NCI-H69 (cell line): Measurements from ENCODE around the gene BBLN.
"Not testable (repeated sequence)": the region's sequence is repeated elsewhere in the genome, so short reads cannot be mapped to it uniquely, and the experiment has no call there.

ENCODE experiments used
- DNase-seq: peaks from one replicate; lab custom pipeline; 2025; lab: John Stamatoyannopoulos, UW

Gene BBLN, protein sequence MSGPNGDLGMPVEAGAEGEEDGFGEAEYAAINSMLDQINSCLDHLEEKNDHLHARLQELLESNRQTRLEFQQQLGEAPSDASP

DNA sequence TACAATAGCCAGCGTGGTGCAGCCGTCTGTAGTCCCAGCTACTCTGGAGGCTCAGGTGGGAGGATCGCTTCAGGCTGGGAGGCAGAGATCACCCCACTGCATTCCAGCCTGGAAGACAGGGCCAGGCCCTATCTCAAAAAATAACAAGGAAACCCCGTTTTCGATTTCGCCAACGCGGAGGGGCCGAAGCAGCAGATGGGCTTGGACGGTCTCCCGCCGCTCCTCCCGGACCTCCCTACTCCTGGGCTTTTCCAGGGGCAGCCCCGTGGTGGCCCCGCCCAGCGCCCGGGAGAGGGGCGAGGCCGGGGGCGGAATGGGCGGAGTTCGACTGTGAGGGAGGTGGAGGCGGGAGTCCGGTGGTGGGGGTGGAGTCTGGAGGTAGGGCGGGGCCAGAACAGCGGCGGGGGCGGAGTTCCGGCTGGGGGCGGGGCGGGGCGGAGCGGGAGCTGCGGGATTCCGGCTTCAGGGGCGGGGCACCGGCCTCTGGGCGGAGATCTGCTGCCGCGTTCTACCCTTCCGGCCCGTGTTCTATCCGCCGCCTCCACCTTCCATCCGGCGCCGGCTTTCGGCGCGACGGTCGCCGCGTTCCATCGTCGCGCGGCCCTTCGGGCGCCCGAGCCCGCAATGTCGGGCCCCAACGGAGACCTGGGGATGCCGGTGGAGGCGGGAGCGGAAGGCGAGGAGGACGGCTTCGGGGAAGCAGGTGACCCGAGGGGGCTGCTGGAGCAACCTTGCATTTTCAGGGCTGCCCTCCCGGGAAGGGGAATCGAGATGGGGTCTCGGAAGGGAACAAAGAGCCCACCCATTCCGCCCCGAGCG is at the start of gene BBLN:
Gene BBLN, plus strand, starts transcription at position 482 of the 819 bp plus-strand sequence. Its CDS starts 143 bp downstream, at position 625.
- DNase-seq, result peak; percentile 97

DNA sequence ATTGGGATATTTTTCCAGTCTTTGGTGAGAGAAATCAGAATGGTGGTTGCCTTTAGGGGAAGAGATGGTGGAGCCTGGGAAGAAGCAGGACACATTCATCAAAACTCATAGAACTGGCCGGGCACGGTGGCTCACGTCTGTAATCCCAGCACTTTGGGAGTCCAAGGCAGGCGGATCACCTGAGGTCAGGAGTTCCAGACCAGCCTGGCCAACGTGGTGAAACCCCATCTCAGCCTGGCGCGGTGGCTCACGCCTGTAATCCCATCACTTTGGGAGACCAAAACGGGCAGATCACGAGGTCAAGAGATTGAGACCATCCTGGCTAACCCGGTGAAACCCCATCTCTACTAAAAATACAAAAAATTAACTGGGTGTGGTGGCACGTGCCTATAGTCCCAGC is 48.3 kb upstream of the BBLN start:
- not testable (repeated sequence) for DNase-seq

DNA sequence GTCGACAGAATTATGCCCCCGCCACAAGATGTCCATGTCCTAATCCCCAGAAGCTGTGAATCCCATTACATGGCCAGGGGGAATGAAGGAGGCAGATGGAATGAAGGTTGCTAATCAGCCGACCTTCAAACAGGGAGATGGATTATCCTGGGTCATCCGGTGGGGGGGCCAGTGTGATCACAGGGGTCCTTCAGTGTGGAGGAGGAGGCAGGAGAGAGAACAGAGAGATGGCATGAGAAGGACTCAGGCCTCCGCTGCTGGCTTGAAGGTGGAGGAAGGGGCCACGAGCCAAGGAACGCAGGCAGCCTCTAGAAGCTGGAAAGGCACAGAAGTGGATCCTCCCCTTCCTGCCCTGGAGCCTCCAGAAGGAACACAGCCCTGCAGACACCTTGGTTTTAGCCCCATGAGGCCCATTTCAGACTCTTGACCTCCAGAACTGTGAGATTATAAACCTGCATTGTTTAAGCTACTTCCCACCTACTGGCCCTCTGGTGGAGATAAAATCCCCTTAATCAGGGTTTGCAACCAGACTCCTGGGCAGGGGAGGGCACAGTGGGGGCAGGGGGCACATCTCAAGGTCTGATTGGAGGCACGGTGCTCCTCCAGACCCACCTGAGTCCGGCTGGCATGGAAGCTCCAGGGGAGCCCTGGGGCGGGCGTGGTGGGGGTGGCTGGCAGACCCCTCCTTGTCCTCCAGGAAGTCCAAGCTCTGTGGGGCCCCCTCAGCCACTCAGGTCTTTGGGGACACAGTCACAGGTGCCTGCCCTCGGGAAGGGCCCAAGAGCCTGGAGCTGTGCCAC is 46.3 kb upstream of the BBLN start:
- no peak for DNase-seq

DNA sequence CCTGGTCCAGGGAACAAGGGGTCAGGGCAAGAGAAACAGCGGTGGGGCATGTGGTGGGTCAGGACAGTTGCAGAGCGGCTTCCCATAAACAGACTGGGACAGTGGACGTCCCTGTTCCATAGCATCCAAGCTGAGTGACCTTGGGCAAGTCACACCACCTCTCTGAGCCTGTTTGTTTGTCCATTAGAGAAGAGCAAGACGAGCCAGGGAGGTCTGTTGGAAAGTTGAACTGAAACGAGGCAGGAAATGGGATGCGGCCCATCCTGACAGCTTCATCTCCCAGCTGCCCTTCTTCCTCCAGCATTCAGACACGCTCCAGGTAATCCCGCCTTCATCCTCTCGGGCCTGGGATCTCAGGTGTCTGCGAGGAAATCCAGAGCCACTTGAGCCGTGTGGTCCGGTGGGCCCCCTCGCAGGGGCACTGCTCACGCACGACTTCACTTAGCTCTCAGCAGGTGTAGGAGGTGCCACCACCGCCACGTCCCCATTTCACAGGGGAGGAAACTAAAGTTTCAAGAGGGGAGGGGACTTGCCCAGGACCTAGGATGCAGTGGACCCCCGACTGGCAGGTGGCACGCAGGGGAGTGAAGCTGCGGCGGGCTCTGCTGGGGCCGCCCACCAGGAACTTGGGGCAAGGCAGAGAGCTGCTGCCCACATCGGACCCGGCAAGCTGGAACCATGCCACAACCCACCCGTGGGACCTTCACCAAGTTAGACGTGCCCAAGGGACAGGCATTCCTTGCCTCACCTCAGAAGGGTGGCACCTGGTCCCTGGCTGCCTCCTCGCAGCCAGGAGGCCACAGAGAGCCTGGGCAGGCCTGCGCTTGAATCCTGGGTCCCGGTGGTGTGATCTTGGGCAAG is 45.5 kb upstream of the BBLN start:
- no peak for DNase-seq

DNA sequence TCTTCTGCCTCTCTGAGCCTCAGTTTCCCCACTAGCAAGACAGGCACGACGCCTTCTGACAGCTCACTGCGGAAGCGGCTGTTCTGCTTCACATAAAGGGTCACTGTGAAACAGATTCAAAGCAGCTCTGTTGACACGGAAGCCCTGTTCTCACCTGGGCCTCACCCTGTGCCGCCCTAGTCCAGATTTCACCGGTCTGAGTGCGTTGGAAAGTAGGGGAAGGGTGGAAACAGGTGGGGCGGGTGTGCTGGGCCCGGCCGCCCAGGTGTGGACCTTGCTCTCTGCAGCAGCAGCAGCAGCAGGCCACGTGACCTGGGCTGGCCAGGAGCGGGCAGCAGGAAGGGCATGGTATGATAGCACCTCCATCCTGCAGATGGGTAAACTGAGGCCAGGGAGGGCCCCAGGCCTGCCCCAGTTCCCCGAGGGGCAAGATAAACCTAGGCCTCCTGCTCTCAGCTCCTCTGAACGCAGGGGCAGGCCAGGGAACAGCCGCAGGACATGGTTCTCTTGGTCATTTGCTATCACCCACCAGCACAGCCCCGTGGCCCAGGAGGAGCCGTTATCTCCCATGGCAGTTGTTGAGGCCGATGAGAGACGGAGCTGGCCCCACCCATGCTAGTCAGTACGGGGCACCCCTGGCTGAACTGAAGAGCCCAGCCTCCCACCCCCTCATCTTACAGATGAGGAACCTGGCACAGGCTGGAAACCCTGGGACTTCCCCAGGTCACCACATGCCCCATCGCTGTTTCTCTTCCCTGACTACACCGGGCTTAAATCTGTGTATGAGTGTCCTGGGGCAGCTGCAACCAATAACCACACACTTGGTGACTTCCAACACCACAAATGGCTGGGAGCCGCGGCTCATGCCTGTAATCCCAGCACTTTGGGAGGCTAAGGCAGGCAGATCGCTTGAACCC is 44.6 kb upstream of the BBLN start:
- no peak for DNase-seq

DNA sequence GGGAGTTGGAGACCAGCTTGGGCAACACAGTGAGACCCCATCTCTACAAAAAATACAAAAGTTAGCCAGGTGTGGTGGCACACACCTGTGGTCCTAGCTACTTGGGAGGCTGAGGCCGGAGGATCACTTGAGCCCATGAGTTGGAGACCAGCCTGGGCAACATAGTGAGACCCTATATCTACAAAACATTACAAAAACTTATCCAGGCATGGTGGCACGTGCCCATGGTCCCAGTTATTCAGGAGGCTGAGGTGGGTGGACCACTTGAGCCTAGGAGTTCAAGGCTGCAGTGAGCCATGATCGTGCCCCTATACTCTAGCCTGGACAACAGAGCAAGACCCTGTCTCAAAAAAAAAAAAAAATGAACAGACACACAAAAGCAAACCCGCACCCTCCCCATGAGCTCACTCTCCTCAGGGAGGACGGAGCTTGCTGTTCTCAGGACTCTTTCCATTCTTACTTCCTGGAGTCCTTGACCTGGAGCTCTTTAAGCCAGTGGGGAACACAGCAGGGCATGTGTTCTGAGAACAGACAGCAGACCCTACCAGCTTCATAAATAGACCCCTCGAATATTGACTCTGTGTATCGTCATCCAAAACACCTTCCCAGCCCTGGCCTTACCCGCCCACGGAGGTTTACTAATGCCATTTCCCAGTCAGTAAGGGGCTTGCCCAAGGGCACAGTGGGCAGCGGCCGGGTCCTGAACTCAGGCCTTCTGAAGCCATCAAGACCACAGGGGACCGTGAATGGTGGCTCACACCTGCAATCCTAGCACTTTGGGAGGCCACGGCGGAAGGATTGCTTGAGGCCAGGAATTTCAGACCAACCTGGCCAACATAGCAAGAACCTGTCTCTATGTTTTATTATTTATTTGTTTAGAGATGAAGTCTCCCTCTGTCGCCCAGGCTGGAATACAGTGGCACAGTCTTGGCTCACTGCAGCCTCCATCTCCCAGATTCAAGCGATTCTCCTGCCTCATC is 43.7 kb upstream of the BBLN start:
- no peak for DNase-seq

DNA sequence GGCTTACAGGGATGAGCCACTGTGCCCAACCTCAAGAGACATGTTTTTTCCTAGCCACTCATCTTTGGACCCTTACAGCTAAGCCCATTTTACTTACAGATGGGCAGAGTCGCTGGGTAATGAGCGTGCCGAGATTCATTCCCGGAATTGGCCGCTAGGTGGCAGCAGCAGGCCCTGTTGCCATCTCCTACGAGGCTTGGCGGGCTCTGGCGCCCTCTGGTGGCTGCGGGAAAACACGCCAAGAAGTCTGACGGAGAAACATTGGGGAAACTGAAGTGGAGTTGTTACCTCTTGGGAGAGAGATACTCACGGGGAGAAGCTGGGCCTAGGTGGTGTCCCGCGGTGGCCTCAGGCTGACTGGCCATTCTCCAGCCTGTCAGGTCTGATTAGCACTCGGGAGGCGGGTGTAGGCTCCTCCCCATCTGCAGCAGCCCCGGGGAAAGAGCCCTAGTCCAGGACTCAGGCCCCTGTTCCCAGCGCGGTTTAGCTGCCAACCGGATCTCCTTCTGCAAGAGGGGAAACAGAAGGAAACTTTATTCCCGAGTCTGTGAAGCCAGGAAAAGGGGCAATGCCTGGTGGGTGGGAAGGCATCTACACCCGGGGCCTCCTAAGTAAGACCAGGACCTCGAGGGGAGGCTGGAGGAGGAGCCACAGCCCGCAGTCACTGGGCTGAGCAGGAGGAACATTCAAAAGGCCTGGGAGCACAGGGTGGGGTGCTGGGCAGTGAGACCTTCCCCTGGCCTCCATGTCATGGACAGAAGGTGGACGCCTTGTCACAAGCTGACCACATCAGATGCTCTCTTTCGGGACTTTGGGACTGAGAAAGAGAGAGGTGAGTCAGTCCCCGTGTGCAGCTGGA is 42.2 kb upstream of the BBLN start:
- DNase-seq, result peak; percentile 87

DNA sequence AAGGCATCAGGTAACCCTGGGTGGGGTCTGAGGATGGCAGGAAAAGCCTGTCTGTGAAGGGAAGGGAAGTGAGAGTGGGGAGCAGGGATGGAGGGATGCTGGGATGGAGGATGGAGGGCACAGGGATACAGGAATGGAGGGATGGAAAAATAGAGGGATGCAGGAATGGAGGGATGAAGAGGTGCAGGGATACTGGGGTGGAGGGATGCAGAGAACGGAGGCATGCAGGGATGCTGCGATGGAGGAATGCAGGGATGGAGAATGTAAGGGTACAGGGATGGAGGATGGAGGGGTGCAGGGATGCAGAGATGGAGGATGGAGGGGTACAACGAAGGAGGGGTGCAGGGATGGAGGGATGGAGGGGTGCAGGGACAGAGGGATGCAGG is 41.6 kb upstream of the BBLN start:
- DNase-seq, result no peak

DNA sequence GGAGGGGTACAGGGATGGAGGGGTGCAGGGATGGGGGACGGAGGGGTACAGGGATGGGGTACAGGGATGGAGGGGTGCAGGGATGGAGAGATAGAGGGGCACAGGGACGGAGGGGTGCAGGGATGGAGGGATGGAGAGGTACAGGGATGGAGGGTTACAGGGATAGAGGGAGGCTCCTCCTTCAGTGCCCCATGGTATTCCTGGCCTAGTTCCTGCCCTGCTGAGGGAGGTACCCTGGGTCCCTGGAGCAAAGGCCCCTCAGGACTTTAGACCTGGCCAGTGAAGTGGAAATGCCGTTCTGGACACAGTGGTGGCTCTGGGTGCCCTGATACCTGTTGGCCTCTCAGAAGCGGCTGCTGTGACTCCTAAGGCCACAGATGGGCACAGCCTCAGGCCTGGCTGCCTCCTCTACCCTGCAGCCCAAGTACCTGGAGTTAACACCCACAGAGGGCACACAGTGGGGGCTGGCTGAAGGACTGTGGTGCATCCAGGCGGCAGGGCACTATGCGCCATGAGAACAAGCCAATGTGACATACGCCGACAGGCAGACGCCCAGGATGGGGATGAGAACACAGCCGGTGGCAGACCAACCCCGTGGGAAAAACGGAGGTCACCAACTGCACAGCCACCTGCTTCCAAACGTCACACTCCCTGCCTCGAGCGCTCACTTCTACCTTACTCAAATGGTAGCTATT is 40.9 kb upstream of the BBLN start:
- no peak for DNase-seq

DNA sequence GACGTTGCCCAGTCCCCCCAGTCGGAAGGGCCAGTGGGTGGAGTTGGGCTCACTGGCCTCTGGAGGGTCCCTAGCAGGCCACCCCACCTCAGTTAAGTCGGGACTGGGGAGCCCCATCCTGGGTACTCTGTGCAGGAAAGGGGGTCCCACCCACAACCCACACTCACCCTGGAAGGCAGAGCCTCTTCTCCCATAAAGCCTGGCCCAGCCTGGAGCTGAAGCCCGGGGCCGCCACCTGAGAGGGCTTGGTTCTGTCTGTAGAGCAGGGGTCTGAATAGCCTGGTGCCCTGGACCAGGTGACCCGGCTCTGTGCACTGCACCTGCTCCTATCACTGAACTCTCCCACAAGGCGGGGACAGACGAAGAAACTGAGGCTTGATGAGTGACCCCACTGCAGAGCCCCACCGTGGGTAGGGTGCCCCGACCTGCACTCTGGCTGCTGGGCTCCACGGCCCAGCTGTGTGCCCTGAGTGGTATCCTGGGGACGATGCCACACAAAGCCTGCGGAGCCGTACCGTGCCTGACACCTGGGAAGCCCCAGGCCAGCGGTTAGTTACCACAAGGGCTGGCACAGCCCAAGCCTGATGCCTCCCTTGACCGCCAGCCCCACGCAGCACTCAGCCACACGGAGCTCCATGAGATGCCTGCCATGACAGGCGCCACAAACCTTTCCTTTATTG is 39.9 kb upstream of the BBLN start:
- DNase-seq, result no peak

DNA sequence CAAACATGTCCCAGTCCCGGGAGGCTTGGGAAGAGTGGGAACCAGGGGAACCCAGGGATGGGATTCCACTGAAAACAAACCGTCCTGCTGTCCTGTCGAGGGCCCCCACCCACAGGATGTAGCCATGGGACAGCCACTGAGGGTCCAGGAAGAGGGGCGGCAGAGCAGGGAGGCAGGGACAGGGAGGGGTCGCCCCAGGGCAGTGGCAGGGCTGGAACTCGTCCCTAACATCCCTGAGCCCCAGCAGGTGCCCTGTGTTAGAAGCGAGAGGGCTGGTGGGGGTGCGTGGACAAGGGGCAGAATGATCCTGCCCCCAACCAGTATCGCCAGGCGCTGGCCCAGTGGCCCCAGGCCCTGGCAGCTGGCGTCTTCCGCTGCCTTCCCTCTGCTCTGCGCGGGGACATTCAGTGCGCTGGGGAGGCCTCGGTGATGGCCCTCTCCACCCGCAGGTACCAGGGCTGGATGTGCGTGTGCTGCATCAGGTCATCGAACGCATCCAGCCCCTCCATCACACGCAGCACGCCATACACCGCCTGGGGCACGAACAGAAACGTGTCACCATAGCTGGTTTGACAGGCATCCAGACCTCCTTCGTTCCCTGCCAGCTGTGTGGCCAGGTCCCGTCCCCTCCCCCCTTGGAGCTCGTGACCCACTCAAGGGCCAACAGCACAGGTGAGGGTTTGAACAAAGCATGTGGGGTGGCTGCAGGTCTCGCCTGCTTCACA is 39.2 kb upstream of the BBLN start:
- DNase-seq, result no peak

DNA sequence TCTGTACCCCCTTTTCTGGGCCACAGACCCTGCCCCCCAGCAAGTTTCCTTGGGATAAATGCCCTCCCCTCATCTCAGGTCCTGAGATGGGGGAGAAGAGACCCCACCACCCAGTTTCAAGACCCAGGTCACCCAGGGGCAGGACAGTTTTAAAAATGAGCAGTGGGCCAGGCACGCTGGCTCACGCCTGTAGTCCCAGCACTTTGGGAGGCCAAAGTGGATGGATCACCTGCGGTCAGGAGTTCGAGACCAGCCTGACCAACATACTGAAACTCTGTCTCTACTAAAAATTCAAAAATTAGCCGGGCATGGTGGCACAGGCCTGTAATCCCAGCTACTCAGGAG is 38.6 kb upstream of the BBLN start:
- DNase-seq, result no peak

DNA sequence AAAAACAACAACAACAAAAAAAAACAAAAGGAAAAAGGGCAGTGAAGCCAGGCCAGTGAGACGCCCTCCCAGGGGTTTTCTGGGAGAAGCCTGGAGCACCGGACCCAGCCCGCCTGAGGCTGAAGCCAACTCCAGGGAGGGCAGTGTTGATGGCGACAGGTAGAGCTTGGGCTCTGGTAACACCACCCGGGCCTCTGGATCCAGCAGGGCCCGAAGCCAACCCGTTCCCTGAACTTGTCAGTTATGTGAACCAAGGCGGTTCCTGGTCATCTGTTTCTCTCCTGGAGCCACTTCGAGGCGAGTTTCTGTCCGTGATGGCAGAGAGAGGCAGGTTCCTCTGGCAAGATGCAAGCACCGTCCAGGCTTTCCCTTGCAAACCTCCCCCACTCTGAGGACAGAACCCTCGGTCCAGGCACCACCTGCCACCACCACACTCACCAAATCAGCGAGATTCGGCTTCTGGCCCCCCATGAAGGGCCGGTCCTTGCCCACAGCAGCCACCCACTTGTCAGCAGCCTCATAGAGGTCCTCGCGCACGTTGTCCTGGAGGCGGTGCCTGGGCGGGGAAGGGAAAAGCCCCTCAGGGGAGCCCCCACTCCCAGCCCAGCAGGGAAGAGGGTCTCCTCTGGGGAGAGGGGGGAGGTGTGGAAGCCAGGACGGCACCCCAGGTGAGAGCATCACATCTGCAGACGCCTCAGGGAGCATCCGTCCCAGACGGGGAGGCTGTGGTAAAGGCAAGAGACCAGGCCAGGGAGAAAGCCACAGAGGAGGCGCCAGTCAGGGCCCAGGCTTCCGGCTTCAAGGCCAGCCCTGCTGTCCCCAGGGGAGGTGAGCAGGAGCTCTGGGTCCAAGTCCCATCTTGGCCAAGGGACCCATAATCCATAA is 37.9 kb upstream of the BBLN start:
- DNase-seq, result no peak

DNA sequence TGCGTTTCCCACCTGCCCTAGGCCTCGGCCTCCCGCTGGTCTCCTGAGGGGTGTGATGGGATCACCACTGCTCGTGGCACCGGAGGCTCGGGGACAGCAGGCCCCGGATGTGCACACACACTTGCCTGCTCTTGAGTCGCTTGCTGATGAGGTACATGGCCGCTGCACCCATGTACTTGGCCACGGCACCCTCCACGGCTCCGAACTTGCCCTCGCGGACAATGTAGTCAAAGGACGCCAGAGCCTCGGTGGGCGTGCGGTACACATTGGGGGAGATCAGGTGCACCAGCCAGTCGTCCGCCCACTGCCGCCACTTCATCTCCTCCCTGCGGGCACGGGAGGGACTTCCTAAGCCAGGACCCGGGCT is 37.3 kb upstream of the BBLN start:
- DNase-seq, result no peak

DNA sequence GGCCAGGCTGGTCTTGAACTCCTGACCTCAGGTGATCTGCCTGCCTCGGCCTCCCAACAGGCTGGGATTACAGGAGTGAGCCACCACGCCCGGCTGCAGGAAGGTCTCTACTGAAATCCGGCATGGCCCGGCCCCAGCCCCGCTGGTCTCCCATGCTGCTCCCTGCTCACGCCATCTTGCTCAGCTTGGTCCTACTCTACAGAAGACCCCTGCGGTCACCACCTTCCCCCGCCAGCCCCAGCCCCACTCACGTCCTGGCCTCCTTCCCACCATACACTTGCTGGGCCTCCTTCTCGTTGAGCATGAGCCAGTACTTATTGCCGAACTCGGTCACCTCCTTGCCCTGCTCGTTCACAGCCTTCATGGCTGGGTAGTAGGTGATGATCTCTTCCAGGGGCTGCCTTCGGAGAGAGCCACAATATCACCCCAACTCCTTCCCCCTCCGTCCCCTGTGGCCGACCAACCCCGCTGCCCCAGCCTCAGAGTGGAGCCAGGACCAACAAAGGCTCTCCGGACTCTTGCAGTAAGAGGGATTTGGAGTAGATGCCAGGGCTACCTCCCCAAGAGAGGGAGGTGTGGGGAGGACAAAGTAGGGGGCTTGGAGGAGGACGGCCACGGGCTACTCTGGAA is 36.5 kb upstream of the BBLN start:
- no peak for DNase-seq

DNA sequence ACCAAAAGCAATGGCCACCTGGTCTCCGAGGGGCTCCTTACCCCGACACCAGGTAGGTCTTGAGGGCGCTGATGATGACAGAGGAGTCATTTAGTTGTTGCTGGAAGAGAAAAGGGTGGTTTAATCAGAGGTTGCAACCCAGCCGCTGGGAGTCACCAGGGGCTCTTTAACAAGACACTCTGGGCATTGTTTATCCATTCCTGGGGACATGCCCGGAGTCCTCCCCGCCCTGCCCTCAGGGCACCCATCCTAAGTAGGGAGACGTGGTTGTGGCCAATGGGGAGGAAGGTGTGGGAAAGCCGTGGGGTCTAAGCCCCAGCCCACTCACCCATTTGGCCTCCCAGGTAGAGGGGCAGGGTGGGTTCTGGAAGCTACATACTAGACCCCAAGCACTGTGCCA is 35.6 kb upstream of the BBLN start:
- no peak for DNase-seq
